H1 (cell line): ENCODE measurements around the gene ATP2B1. TPM values are rescaled to one million over a fixed set of nuclear protein-coding genes. Genes with fewer than 3 reads are reported as not detected.

ENCODE experiments used
- CHD2 ChIP-seq: IDR thresholded peaks from 2 replicates; pipeline ENCODE4 v1.6.1; 2012; ENCODE audit warnings: low read length, improper control_type of control experiment
- EP300 ChIP-seq, 2 experiments: IDR thresholded peaks; 1 replicate in 1 of 2; 2 replicates in 1 of 2; pipeline ENCODE4 v1.6.1; 2011 to 2012; ENCODE audit warnings: low read depth in 2 of 2, low read length in 2 of 2, mild to moderate bottlenecking in 2 of 2, borderline replicate concordance in 1 of 2, inconsistent platforms in 1 of 2, moderate library complexity in 1 of 2
- NRF1 ChIP-seq: IDR thresholded peaks from 2 replicates; pipeline ENCODE4 v1.6.1; 2011; ENCODE audit warnings: mild to moderate bottlenecking, low read depth, low read length, improper control_type of control experiment
- polyA plus RNA-seq, 7 experiments: library from polyadenylated mRNA; depleted of rRNA in 3 of 7; stranded (reverse) in 5 of 7; unstranded in 2 of 7; fragments of >200 nt in 5 of 7; fragments of 200-250 nt in 2 of 7; gene quantifications; 1 replicate in 5 of 7; 2 replicates in 1 of 7; 4 replicates in 1 of 7; pipeline versions ENCODE4 v1.2.1 to v1.2.3, GENCODE V29; 2011 to 2013; ENCODE audit warnings: missing spikeins in 2 of 7, mixed read lengths in 2 of 7
- total RNA-seq: library from RNA; stranded (reverse); fragmentation: NEBNext Ultra II Directional; extraction: Animal tissue kit (Norgen Biotek cat#: 25700); gene quantifications from 2 replicates; pipeline ENCODE4 v1.2.1, GENCODE V29; 2021
- TF ChIP-seq, protein P1 (sequence below): IDR thresholded peaks from 2 replicates; pipeline ENCODE4 v1.6.1; 2011; ENCODE audit warnings: low read length, improper control_type of control experiment
- TF ChIP-seq, protein P2 (sequence below): IDR thresholded peaks from 2 replicates; pipeline ENCODE4 v1.6.1; 2012; ENCODE audit warnings: low read length, inconsistent platforms
- TF ChIP-seq, protein P3 (sequence below): IDR thresholded peaks from 2 replicates; pipeline ENCODE4 v1.6.1; 2011; ENCODE audit warnings: low read depth, mild to moderate bottlenecking, low read length; ENCODE audit not compliant: insufficient read depth

ATP2B1 gene
- total and polyA plus RNA-seq, 2 of the 8 experiments (the other 6 are each of a cell fraction or from before 2014, with no cell fraction given): 4.3 to 32.0 TPM

DNA sequence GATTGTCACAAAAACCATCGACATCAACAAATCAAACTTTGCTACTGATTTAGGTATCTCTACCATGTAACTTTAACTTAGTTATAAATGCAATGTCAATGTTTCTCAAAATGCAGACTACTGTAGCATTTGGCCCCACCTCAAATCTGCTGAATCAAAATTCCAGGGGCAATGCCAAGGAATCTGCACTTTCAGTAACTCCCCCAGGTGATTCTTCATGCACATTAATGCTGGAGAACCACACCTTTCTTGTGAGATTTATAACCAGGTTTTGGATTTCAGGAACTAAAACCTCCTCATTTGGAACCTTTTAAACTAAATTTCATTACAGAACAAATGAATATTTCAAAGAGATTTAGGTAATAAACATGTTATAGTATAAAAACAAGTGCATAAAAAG lies 4.9 kb downstream of the ATP2B1 start (continued):
- TF ChIP-seq, protein P1, sequence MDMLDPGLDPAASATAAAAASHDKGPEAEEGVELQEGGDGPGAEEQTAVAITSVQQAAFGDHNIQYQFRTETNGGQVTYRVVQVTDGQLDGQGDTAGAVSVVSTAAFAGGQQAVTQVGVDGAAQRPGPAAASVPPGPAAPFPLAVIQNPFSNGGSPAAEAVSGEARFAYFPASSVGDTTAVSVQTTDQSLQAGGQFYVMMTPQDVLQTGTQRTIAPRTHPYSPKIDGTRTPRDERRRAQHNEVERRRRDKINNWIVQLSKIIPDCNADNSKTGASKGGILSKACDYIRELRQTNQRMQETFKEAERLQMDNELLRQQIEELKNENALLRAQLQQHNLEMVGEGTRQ: no peak
- TF ChIP-seq, protein P2, sequence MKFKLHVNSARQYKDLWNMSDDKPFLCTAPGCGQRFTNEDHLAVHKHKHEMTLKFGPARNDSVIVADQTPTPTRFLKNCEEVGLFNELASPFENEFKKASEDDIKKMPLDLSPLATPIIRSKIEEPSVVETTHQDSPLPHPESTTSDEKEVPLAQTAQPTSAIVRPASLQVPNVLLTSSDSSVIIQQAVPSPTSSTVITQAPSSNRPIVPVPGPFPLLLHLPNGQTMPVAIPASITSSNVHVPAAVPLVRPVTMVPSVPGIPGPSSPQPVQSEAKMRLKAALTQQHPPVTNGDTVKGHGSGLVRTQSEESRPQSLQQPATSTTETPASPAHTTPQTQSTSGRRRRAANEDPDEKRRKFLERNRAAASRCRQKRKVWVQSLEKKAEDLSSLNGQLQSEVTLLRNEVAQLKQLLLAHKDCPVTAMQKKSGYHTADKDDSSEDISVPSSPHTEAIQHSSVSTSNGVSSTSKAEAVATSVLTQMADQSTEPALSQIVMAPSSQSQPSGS: no peak
- TF ChIP-seq, protein P3, sequence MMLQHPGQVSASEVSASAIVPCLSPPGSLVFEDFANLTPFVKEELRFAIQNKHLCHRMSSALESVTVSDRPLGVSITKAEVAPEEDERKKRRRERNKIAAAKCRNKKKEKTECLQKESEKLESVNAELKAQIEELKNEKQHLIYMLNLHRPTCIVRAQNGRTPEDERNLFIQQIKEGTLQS: no peak
- TF ChIP-seq NRF1: no peak
- TF ChIP-seq EP300 (IDR thresholded peaks at IDR 0.05; ENCODE audit: borderline replicate concordance in 1 of 2, low read depth in 2 of 2, low read length in 2 of 2): no peak
- no peak for TF ChIP-seq CHD2
- TF ChIP-seq, all 59 proteins: peak for 0
